Liver (tissue), 9 donors: ENCODE results near the gene CALCR. TPM values are rescaled to one million over a fixed set of nuclear protein-coding genes. Genes with fewer than 3 reads are reported as not detected.

Source experiments
- DNase-seq: peaks from one replicate; pipeline ENCODE4 v3.0.0-alpha.2; 2017; ENCODE audit warnings: low spot score
- H3K27ac ChIP-seq, 2 donors: one replicate each; pipeline ENCODE4 v1.7.0; 2013; ENCODE audit warnings: inconsistent platforms in 2 of 2, low read length in 2 of 2, control low read depth in 1 of 2, low read depth in 1 of 2, mild to moderate bottlenecking in 1 of 2
- H3K27me3 ChIP-seq, 4 donors: one replicate each; pipeline versions ENCODE4 v1.6.1 to v1.7.0; 2013; ENCODE audit warnings: low read length in 3 of 4, inconsistent platforms in 1 of 4, mild to moderate bottlenecking in 1 of 4, moderate library complexity in 1 of 4; ENCODE audit not compliant: control insufficient read depth in 4 of 4, insufficient read depth in 4 of 4
- H3K36me3 ChIP-seq, 4 donors: one replicate each; pipeline versions ENCODE4 v1.6.1 to v1.7.0; 2013; ENCODE audit warnings: low read length in 3 of 4, mild to moderate bottlenecking in 3 of 4, low read depth in 1 of 4, moderate library complexity in 1 of 4; ENCODE audit not compliant: control insufficient read depth in 4 of 4, insufficient read depth in 3 of 4
- H3K4me1 ChIP-seq, 4 donors: one replicate each; pipeline versions ENCODE4 v1.6.1 to v1.7.0; 2013; ENCODE audit warnings: low read length in 3 of 4, mild to moderate bottlenecking in 3 of 4, moderate library complexity in 1 of 4; ENCODE audit not compliant: control insufficient read depth in 4 of 4, insufficient read depth in 4 of 4
- H3K4me3 ChIP-seq, 3 donors: one replicate each; pipeline versions ENCODE4 v1.6.1 to v1.7.0; 2013; ENCODE audit warnings: low read length in 3 of 3, control low read depth in 1 of 3, low read depth in 1 of 3, mild to moderate bottlenecking in 1 of 3
- H3K9ac ChIP-seq, 2 donors: one replicate each; pipeline ENCODE4 v1.7.0; 2013; ENCODE audit warnings: low read length in 2 of 2, mild to moderate bottlenecking in 2 of 2, moderate library complexity in 2 of 2, control low read depth in 1 of 2, low read depth in 1 of 2
- H3K9me3 ChIP-seq, 4 donors: one replicate each; pipeline versions ENCODE4 v1.6.1 to v1.7.0; 2013; ENCODE audit warnings: low read length in 3 of 4; ENCODE audit not compliant: control insufficient read depth in 4 of 4
- EGR1 ChIP-seq, 2 donors: IDR thresholded peaks; 2 replicates each; pipeline ENCODE4 v1.6.1; 2016 to 2018; ENCODE audit warnings: antibody characterized with exemption in 2 of 2, low read depth in 2 of 2
- HNF4A ChIP-seq, 2 donors: conservative IDR thresholded peaks; 2 replicates each; pipeline ENCODE4 v1.6.1; 2016; ENCODE audit warnings: antibody characterized with exemption in 2 of 2, mild to moderate bottlenecking in 2 of 2
- JUND ChIP-seq, 2 donors: IDR thresholded peaks; 2 replicates each; pipeline ENCODE4 v1.6.1; 2016; ENCODE audit warnings: antibody characterized with exemption in 2 of 2
- NR2F2 ChIP-seq: IDR thresholded peaks from 2 replicates; pipeline ENCODE4 v1.6.1; 2016; ENCODE audit warnings: antibody characterized with exemption
- REST ChIP-seq: IDR thresholded peaks from 2 replicates; pipeline ENCODE4 v1.6.1; 2016; ENCODE audit warnings: antibody characterized with exemption, mild to moderate bottlenecking
- RXRA ChIP-seq, 2 donors: IDR thresholded peaks; 2 replicates each; pipeline ENCODE4 v1.6.1; 2017 to 2018; ENCODE audit warnings: antibody characterized with exemption in 2 of 2, mild to moderate bottlenecking in 1 of 2
- SP1 ChIP-seq: IDR thresholded peaks from 2 replicates; pipeline ENCODE4 v1.6.1; 2018; ENCODE audit warnings: antibody characterized with exemption, mild to moderate bottlenecking
- TAF1 ChIP-seq: conservative IDR thresholded peaks from 2 replicates; pipeline ENCODE4 v1.6.1; 2016; ENCODE audit warnings: antibody characterized with exemption, mild to moderate bottlenecking
- YY1 ChIP-seq: IDR thresholded peaks from 2 replicates; pipeline ENCODE4 v1.6.1; 2016; ENCODE audit warnings: antibody characterized with exemption, mild to moderate bottlenecking
- ZBTB33 ChIP-seq: IDR thresholded peaks from 2 replicates; pipeline ENCODE4 v1.6.1; 2016; ENCODE audit warnings: antibody characterized with exemption
- WGBS: extraction: QIAGEN DNeasy Blood & Tissue Kit; methylation state at CpG from one replicate; pipeline ENCODE4 v1.1.7; 2013; 5-methylcytosine and 5-hydroxymethylcytosine counted together
- polyA plus RNA-seq, 2 donors: library from polyadenylated mRNA; stranded (reverse) in 1 of 2; unstranded in 1 of 2; fragments of 200-250 nt in 1 of 2; fragments of >200 nt in 1 of 2; fragmentation: Nextera tagmentation in 1 of 2; extraction: Ambion mirVana in 1 of 2; gene quantifications; one replicate each; pipeline versions ENCODE4 v1.2.1 to v1.2.3, GENCODE V29; 2013 to 2015
- total RNA-seq, 2 donors: library from RNA; depleted of rRNA; stranded (reverse); fragments of >200 nt; gene quantifications; one replicate each; pipeline ENCODE4 v1.2.3, GENCODE V29; 2014
- TF ChIP-seq, protein P1 (sequence below): IDR thresholded peaks from 2 replicates; pipeline ENCODE4 v1.6.1; 2016; ENCODE audit warnings: antibody characterized with exemption
- TF ChIP-seq, protein P2 (sequence below): fragments of 150-350 bp; IDR thresholded peaks from 2 replicates; pipeline ENCODE4 v1.5.1; 2017; ENCODE audit warnings: improper control_type of control experiment, low read depth, low read length; ENCODE audit not compliant: missing input control
- TF ChIP-seq, protein P3 (sequence below): IDR thresholded peaks from 2 replicates; pipeline ENCODE4 v1.6.1; 2016; ENCODE audit warnings: antibody characterized with exemption
- donor health status: healthy.
- donor health status: healthy.
- donor health status: healthy.
- donor health status: healthy.
- donor health status: healthy.

The CALCR gene
- total and polyA plus RNA-seq, 4 donors: 0.19 TPM; not detected in 3

- TF ChIP-seq JUND (IDR thresholded peaks at IDR 0.05): no peak
- no peak for TF ChIP-seq ZBTB33
- TF ChIP-seq TAF1: no peak
- TF ChIP-seq HNF4A (conservative IDR thresholded peaks at IDR 0.05): no peak
- TF ChIP-seq, protein P1, sequence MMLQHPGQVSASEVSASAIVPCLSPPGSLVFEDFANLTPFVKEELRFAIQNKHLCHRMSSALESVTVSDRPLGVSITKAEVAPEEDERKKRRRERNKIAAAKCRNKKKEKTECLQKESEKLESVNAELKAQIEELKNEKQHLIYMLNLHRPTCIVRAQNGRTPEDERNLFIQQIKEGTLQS: no peak
- no peak for TF ChIP-seq EGR1 (IDR thresholded peaks at IDR 0.05; ENCODE audit: low read depth in 2 of 2)
- TF ChIP-seq REST: no peak
- TF ChIP-seq NR2F2: no peak
- TF ChIP-seq SP1: no peak
- TF ChIP-seq, protein P2, sequence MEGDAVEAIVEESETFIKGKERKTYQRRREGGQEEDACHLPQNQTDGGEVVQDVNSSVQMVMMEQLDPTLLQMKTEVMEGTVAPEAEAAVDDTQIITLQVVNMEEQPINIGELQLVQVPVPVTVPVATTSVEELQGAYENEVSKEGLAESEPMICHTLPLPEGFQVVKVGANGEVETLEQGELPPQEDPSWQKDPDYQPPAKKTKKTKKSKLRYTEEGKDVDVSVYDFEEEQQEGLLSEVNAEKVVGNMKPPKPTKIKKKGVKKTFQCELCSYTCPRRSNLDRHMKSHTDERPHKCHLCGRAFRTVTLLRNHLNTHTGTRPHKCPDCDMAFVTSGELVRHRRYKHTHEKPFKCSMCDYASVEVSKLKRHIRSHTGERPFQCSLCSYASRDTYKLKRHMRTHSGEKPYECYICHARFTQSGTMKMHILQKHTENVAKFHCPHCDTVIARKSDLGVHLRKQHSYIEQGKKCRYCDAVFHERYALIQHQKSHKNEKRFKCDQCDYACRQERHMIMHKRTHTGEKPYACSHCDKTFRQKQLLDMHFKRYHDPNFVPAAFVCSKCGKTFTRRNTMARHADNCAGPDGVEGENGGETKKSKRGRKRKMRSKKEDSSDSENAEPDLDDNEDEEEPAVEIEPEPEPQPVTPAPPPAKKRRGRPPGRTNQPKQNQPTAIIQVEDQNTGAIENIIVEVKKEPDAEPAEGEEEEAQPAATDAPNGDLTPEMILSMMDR: no peak
- no peak for TF ChIP-seq RXRA (IDR thresholded peaks at IDR 0.05)
- Histone ChIP-seq H3K4me3 (peak overlapping the region in 2 of 3 donors; percentile 18 to 60), H3K9me3 (no peaks in the 10 kb centered on the region), H3K9ac (no peak overlapping the region), H3K36me3 (no peaks in the 10 kb centered on the region), H3K27me3 (peaks cover 4 to 24% (median 7%) of the 10 kb centered on the region in 4 donors), H3K27ac (no peak overlapping the region), H3K4me1 (peaks cover 1 to 32% (median 21%) of the 10 kb centered on the region in 4 donors)
- 6% methylated on average over 21 of the region's 21 CpGs for WGBS
- DNase-seq: no peak
These were observed 1.3 kb upstream of the CALCR start for GRCh38 chr7:93575555-93576399.

DNA sequence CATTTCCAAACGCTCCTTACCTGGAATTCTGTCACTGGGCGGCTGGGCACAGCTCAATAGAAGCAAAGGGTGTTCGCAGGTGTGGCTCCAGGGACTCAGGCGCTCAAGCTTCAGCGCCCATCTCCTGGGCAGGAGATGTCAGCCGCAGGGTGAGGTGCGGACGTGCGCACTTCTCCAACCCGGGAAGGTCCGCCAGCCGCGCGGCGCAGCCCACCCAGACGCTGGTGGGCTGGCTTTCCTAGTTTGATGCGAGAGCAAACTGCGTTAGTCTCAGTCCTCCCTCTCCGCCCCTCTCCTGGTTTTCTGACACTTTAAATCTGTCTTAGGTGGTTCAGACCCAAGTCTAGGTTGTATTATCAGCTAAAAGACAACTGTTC lies 267 bp downstream of the CALCR start:
- Histone ChIP-seq H3K4me1 (peaks cover 1 to 28% (median 19%) of the 10 kb centered on the region in 4 donors), H3K27me3 (peaks cover 4 to 24% (median 7%) of the 10 kb centered on the region in 4 donors), H3K4me3 (peak overlapping the region in 1 of 3 donors; percentile 60), H3K36me3 (no peaks in the 10 kb centered on the region), H3K9me3 (no peaks in the 10 kb centered on the region), H3K27ac (no peak overlapping the region), H3K9ac (no peak overlapping the region)
- no peak for DNase-seq
- TF ChIP-seq, protein P3, sequence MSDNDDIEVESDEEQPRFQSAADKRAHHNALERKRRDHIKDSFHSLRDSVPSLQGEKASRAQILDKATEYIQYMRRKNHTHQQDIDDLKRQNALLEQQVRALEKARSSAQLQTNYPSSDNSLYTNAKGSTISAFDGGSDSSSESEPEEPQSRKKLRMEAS: no peak
- TF ChIP-seq TAF1: no peak
- no peak for TF ChIP-seq ZBTB33
- no peak for TF ChIP-seq YY1
- TF ChIP-seq RXRA (IDR thresholded peaks at IDR 0.05): no peak
- 6% methylated on average over 19 of the region's 19 CpGs for WGBS
